Transverse colon (tissue), 4 donors: ENCODE measurements around the gene TBCK. TPM values are rescaled to one million over a fixed set of nuclear protein-coding genes. Genes with fewer than 3 reads are reported as not detected.

ENCODE experiments used
- DNase-seq: peaks from one replicate; pipeline ENCODE4 v3.0.0-alpha.2; 2019
- H3K27ac ChIP-seq, 4 donors: fragments of 200-600 bp; sonication (generic); 2 replicates each; pipeline ENCODE4 v1.5.1; 2016 to 2018; ENCODE audit warnings: inconsistent platforms in 4 of 4
- H3K27me3 ChIP-seq: fragments of 200-600 bp; sonication (generic); 2 replicates; pipeline ENCODE4 v1.5.1; 2017; ENCODE audit warnings: inconsistent platforms
- H3K36me3 ChIP-seq, 4 donors: fragments of 200-600 bp; sonication (generic); 2 replicates each; pipeline ENCODE4 v1.5.1; 2017 to 2019; ENCODE audit warnings: inconsistent platforms in 4 of 4
- H3K4me1 ChIP-seq, 4 donors: fragments of 200-600 bp; sonication (generic); 2 replicates each; pipeline ENCODE4 v1.5.1; 2017 to 2020; ENCODE audit warnings: inconsistent platforms in 4 of 4
- H3K4me3 ChIP-seq, 4 donors: fragments of 200-600 bp; sonication (generic); 1 replicate in 1 of 4; 2 replicates in 3 of 4; pipeline versions ENCODE4 v1.5.1 to v1.6.1; 2017 to 2019; ENCODE audit warnings: inconsistent platforms in 4 of 4
- H3K9me3 ChIP-seq, 2 donors: fragments of 200-600 bp; sonication (generic); 2 replicates each; pipeline ENCODE4 v1.5.1; 2017 to 2019; ENCODE audit warnings: inconsistent platforms in 2 of 2
- CTCF ChIP-seq, 5 experiments: fragments of 200-600 bp in 3 of 5; fragments of 450-650 bp in 2 of 5; sonication (generic) in 3 of 5; IDR thresholded peaks; 1 replicate in 2 of 5; 2 replicates in 3 of 5; pipeline ENCODE4 v1.5.1; 2016 to 2017; ENCODE audit warnings: antibody characterized with exemption in 5 of 5, inconsistent platforms in 3 of 5, mild to moderate bottlenecking in 2 of 5, moderate library complexity in 1 of 5
- EP300 ChIP-seq: sonication (generic); formaldehyde crosslinking; IDR thresholded peaks from one replicate; pipeline ENCODE4 v1.6.1; 2017; ENCODE audit warnings: antibody characterized with exemption, low read depth
- POLR2A ChIP-seq: fragments of 450-650 bp; IDR thresholded peaks from one replicate; pipeline ENCODE4 v1.6.1; 2016; ENCODE audit warnings: antibody characterized with exemption, mild to moderate bottlenecking, moderate library complexity
- POLR2AphosphoS5 ChIP-seq, 3 donors: sonication (generic); formaldehyde crosslinking; IDR thresholded peaks; one replicate each; pipeline ENCODE4 v1.6.1; 2016; ENCODE audit warnings: antibody characterized with exemption in 3 of 3
- WGBS, 2 donors: methylation state at CpG; one replicate each; pipeline ENCODE4 v1.1.5; 2018; ENCODE audit warnings: low coverage in 1 of 2; 5-methylcytosine and 5-hydroxymethylcytosine counted together
- in situ Hi-C, 4 donors: fragments of 200-750 bp; cut with MboI; loops; one replicate each; pipeline versions ENCODE4 v1.15.0 to v1.15.1; 2017; ENCODE audit warnings: low sequenced_read_pairs in 3 of 4, low pct_ligation_motif_present in 1 of 4, low pct_unique_long_range_greater_than_20kb in 1 of 4
- intact Hi-C: fragments of 100-400 bp; cut with DNase I; formaldehyde crosslinking; loops from one replicate; pipeline ENCODE4 v1.15.1; 2023; ENCODE audit warnings: low total_unique reads
- total RNA-seq, 4 donors: library from RNA; depleted of rRNA; stranded (reverse); fragments of >200 nt; gene quantifications; one replicate each; pipeline ENCODE4 v1.1.0, GENCODE V29; 2016

The TBCK gene
- 10 to 100 TPM; 31.0 to 82.7 (median 51.4) TPM for total RNA-seq

GRCh38 chr4:106315968-106316772 lies at the start of gene TBCK, which contains the start of gene AIMP1:
Gene TBCK (minus strand): TSS chr4:106316209. CDS start chr4:106308960, 7,249 bp downstream.
Gene AIMP1 (plus strand): TSS chr4:106316550. CDS start chr4:106325010, 8,460 bp downstream.
- Histone ChIP-seq H3K4me3 (peak within 1 kb of the TSS; percentile 58 to 100 (median 80)), H3K4me1 (peaks cover 18 to 45% (median 20%) of the 10 kb centered on the region in 4 donors), H3K27ac (peak within 1 kb of the TSS; percentile 89 to 99 (median 94)), H3K9me3 (no peaks in the 10 kb centered on the region), H3K36me3 (no peaks in the 10 kb centered on the region), H3K27me3 (no peaks in the 10 kb centered on the region)
- in situ Hi-C loops: no loop called here
- intact Hi-C loops: no loop called here
- DNase-seq: peak; percentile 91
- TF ChIP-seq CTCF (IDR thresholded peaks at IDR 0.05): no peak
- peak; percentile 69 to 89 (median 86) for TF ChIP-seq POLR2AphosphoS5 (IDR thresholded peaks at IDR 0.05)
- peak; percentile 94 for TF ChIP-seq POLR2A
- 1% methylated on average over 39 of the region's 44 CpGs; no CpG with 5 or more reads in 1 of the 2 donors for WGBS, 2 donors

- WGBS, 2 donors: 68% methylated on average over 1 of the region's 1 CpG; no CpG with 5 or more reads in 1 of the 2 donors
- H3K27ac ChIP-seq: no peak overlapping the region
- no peaks in the 10 kb centered on the region for H3K9me3 ChIP-seq
- no peaks in the 10 kb centered on the region for H3K27me3 ChIP-seq
- H3K4me1 ChIP-seq: peaks cover 0 to 4% (median 0%) of the 10 kb centered on the region in 4 donors
- no peak overlapping the region for H3K4me3 ChIP-seq
- H3K36me3 ChIP-seq: no peaks in the 10 kb centered on the region
- in situ Hi-C loops: loop anchor here in 3 of 4 donors (10.0 to 25.0 kb wide), 3 partner anchors 439 to 522 kb away; no protein-coding TSS in a partner anchor
- DNase-seq: no peak
- intact Hi-C loops: no loop called here
- TF ChIP-seq CTCF (IDR thresholded peaks at IDR 0.05): no peak
- TF ChIP-seq EP300: no peak
- no peak for TF ChIP-seq POLR2A
These were observed 49.6 kb upstream of the TBCK start for GRCh38 chr4:106365613-106366012.

GRCh38 chr4:106364282-106364681 lies 48.3 kb upstream of the TBCK start:
- Histone ChIP-seq H3K4me3 (no peak overlapping the region), H3K4me1 (no peaks in the 10 kb centered on the region), H3K27me3 (no peaks in the 10 kb centered on the region), H3K9me3 (no peaks in the 10 kb centered on the region), H3K27ac (no peak overlapping the region), H3K36me3 (no peaks in the 10 kb centered on the region)
- in situ Hi-C loops (loop anchor here in 3 of 4 donors (10.0 to 25.0 kb wide), 3 partner anchors 441 to 523 kb away; no protein-coding TSS in a partner anchor), intact Hi-C loops (no loop called here)
- TF ChIP-seq POLR2A (no peak), POLR2AphosphoS5 (IDR thresholded peaks at IDR 0.05) (no peak), CTCF (IDR thresholded peaks at IDR 0.05) (no peak), EP300 (no peak)
- 60 to 77% methylated on average over 1 of the region's 1 CpG for WGBS, 2 donors
- DNase-seq: no peak

GRCh38 chr4:106362086-106362825 lies 46.2 kb upstream of the TBCK start:
- H3K9me3 ChIP-seq: no peaks in the 10 kb centered on the region
- no peaks in the 10 kb centered on the region for H3K4me1 ChIP-seq
- no peaks in the 10 kb centered on the region for H3K36me3 ChIP-seq
- in situ Hi-C loops (loop anchor here in 3 of 4 donors (10.0 to 25.0 kb wide), 3 partner anchors 443 to 525 kb away; no protein-coding TSS in a partner anchor), intact Hi-C loops (no loop called here)
- H3K4me3 ChIP-seq: no peak overlapping the region
- no peaks in the 10 kb centered on the region for H3K27me3 ChIP-seq
- H3K27ac ChIP-seq: no peak overlapping the region
- DNase-seq: no peak
- no peak for TF ChIP-seq EP300
- no peak for TF ChIP-seq POLR2A
- TF ChIP-seq CTCF (IDR thresholded peaks at IDR 0.05): no peak
- TF ChIP-seq POLR2AphosphoS5 (IDR thresholded peaks at IDR 0.05): no peak
- WGBS, 2 donors: 80 to 84% methylated on average over 3 of the region's 3 CpGs
